HG02798 (cell line): ENCODE results near the gene FIP1L1.
"Not testable (repeated sequence)": the region's sequence is repeated elsewhere in the genome, so short reads cannot be mapped to it uniquely, and the experiment has no call there.

Experiments used
- ATAC-seq: cut with Tn5 transposase; IDR thresholded peaks from one replicate; pipeline ENCODE4 v1.9.1; 2021; ENCODE audit warnings: mild to moderate bottlenecking; ENCODE audit not compliant: unreplicated experiment, poor library complexity

FIP1L1 gene, protein sequence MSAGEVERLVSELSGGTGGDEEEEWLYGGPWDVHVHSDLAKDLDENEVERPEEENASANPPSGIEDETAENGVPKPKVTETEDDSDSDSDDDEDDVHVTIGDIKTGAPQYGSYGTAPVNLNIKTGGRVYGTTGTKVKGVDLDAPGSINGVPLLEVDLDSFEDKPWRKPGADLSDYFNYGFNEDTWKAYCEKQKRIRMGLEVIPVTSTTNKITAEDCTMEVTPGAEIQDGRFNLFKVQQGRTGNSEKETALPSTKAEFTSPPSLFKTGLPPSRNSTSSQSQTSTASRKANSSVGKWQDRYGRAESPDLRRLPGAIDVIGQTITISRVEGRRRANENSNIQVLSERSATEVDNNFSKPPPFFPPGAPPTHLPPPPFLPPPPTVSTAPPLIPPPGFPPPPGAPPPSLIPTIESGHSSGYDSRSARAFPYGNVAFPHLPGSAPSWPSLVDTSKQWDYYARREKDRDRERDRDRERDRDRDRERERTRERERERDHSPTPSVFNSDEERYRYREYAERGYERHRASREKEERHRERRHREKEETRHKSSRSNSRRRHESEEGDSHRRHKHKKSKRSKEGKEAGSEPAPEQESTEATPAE

GRCh38 chr4:53377319-53378170, at the start of gene FIP1L1:
Gene FIP1L1 (plus strand): TSS chr4:53377641. CDS start chr4:53377839, 198 bp downstream.
- peak; percentile 95 for ATAC-seq

DNA sequence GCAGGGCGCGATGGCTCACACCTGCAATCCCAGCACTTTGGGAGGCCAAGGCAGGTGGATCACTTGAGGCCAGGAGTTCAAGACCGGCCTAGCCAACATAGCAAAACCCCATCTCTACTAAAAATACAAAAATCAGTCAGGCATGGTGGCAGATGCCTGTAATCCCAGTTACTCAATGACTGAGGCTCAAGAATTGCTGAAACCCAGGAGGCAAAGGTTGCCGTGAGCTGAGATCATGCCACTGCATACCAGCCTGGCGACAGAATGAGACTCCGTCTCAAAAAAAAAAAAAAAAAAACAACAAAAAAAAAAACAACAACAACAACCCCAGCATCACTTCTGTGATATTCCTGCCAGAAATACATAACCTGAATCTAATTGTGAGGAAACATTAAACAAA, 42.5 kb upstream of the FIP1L1 start:
- not testable (repeated sequence) for ATAC-seq

DNA sequence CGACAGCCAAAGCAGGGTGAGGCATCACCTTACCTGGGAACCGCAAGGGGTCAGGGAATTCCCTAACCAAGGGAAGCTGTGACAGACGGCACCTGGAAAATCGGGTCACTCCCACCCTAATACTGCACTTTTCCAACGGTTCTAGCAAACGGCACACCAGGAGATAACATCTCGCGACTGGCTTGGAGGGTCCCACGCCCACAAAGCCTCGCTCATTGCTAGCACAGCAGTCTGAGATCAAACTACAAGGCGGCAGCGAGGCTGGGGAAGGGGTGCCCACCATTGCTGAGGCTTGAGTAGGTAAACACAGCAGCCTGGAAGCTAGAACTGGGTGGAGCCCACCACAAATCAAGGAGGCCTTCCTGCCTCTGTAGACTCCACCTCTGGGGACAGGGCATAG, 37.3 kb upstream of the FIP1L1 start:
- not testable (repeated sequence) for ATAC-seq

DNA sequence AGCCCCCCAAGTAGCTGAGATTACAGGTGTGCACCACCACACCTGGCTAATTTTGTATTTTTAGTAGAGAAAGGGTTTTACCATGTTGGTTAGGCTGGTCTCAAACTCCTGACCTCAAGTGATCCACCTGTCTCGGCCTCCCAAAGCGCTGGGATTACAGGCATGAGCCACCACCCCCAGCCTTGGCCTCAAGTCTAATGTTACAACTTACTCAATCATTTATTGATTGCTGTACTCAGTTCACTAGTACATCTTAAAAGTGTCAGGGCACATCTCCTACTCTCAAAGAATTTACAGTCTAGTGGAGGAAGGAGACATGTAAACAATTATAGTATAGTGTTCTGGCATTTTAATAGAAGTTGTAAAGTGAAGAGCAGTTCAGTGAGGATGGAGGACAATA, 31.0 kb upstream of the FIP1L1 start:
- not testable (repeated sequence) for ATAC-seq

DNA sequence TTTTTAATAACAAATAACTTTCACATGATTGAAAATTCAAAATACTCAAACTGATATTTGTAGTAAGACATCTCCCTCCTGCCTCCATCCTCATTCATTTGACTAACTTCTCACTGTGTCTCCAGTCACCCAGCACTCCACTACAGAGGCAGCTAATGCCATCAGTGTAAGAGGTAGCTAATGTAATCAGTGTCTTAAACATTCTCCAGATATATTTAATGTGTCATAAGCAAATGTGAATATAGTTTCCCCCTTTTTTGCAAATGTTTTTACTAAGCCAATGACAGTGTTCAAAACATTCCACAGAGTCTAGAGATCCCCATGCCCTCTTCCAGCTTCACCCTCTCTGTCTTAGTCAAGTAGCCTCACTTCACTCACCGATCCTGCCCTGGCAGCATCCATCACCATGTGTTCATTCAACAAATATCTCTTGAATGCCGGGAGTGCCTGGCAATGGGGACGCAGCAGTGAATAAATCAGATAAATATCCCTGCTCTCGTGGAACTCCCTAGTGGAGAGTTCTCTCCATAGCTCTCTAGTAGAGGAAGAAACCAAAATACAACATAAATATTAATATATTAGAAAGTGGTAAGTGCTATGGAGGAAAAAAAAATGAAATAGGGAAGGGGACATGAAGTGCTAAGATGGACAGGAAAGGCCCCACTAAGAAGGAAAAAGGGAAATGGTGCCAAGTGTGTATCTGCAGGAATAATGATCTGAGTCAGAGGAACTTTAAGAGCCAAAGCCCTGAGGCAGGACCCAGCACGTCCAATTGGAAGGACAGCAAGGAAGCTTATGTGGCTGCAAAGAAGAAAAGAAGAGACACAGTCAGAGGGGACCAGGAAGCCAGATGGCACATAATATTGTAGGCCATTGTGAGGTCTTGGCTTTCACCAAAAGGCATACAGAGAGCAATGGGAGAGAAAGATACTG, 30.3 kb upstream of the FIP1L1 start:
- no peak for ATAC-seq

GRCh38 chr4:53348046-53348445, 29.4 kb upstream of the FIP1L1 start:
- ATAC-seq = no peak

DNA sequence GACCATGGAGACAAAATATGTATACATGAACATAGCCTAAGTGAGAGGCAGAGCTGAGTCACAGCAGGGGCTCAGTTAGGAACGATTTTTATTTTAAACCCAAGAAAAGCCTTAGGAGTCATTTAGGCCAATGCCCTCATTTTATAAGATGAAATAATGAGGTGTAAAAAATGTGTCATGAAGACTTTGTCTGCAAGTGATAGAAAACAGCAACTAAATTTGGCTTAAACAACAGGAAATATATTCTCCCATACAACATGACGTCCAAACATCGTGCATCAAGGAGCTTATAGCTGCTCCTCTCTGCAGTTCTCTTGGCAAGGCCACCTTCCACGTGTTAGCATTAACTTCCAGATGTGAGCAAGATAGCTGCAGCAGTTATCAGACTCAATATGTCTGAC, 28.4 kb upstream of the FIP1L1 start:
- ATAC-seq = no peak

DNA sequence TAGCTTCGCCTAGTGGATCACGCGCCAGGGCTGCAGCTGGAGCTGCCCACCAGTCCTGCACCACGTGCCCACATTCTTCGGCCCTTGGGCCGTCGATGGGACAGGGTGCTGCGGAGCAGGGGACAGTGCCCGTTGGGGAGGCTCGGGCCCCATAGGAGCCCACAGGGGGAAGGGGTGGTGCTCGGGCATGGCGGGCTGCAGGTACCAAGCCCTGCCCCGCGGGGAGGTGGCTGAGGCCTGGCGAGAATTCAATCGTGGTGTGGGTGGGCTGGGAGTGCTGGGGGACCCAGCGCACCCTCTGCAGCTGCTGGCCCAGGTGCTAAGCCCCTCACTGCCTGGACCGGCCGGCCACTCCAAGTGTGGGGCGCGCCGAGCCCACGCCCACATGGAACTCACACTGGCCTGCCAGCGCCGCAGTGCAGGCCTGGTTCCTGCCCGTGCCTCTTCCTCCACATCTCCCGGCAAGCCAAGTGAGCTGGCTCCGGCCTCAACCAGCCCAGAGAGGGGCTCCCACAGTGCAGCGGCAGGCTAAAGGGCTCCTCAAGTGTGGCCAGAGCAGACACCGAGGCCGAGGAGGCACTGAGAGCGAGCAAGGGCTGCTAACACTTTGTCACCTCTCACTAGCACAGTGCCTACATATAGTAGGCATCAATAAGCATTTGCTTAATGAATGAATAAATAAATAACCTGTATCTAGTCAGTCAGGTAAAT, 23.3 kb upstream of the FIP1L1 start:
- ATAC-seq = no peak

DNA sequence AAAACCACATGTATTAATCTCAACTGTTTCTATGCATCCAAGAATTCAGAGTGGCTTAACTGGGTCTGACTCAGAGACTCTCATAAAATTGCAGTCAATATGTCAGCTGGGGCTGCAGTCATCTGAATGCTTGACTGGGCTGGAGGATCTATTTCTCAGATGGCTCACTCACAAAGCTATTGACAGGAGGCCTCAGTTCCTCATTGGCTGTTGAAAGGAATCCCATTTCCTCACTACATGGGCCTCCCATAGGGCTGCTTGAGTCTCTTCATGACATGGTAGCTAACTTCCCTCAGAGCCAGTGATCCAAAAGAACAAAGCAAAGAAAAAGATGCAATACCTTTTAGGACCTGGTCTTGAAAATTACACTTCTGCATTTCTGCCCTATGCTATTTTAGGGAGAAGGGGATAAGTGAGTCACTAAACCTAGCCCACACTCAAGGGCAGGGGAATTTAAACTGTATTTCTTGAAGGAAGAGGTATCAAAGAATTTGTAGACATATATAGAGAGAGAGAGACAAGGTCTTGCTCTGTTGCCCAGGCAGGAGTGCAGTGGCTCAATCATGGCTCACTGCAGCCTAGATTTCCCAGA, 21.4 kb upstream of the FIP1L1 start:
- no peak for ATAC-seq

DNA sequence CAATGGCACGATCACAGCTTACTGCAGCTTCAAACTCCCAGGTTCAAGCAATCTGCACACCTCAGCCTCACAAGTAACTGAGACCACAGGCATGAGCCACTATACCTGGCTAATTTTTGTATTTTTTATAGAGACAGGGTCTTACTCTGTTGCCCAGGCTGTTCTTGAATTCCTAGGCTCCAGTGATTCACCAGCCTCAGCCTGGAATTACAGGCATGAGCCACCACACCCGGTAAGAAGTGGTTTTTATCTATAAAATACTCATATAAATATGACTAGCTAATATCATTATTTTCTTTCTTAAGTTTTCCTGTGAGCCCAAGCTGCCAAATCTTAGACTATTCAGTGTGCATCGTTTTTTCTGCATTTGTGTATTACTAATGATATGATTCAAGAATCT, 16.0 kb upstream of the FIP1L1 start:
- ATAC-seq = no peak

DNA sequence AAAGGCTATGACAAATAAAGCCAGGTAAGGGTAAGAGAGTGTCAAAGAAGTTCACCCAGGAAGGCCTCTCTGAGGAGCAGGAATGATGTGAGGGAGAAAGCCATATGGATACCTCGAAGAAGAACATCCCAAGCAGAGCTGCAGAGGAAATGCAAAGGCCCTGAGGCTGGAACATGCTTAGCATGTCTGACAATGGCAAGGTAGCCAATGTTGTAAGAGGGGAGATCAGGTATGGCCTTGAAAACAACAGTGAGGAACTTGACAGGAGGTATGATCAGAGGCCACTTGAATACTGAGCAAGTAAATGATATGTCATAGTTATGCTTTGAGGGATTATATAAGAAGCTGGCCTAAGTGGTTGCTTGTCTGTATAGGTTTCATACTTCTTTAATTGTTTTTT, 15.3 kb upstream of the FIP1L1 start:
- ATAC-seq = no peak

DNA sequence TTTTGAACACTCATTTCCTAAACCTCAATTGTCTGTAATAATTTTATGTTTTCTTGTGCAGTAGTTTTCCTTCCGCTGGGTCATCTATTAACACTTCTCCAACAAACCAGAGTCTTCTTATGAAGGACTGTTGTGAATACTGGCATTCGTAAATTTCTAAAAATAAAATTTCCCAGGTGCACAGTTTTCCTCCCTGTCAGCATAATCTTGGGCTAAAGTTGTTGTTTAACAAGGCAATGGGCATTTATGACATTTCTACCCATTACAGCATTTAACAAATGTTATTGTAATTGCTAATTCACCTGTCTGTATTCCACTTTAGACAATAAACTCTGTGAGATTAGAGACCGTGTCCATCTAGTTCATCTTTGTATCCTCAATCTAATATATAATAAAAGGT, 12.8 kb upstream of the FIP1L1 start:
- ATAC-seq = no peak

GRCh38 chr4:53365121-53365485, 12.3 kb upstream of the FIP1L1 start:
- ATAC-seq = peak; percentile 2

- peak; percentile 99 for ATAC-seq
Observed at GRCh38 chr4:53365486-53366300, 11.7 kb upstream of the FIP1L1 start, which contains the start of gene SCFD2. Gene SCFD2 (minus strand): TSS chr4:53366061.

DNA sequence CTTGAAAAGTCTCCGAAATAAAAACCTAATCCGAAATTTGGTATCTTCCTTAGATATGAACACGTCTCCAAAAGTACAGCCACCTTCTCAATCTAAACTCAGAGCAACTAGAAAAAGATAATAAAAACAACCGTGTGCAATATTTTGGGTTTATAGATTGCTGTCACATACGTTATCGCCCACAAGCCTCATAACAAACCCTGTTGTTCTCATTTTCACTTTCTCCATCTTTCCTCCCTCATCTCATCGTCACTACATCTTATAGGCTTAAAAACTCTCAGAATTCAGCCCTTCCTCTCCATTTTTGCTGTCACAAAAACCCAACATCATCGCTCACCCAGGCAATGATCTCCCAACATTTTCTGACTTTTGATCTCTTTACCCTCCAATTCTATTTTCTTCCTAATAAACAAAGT, 11.1 kb upstream of the FIP1L1 start:
- no peak for ATAC-seq

GRCh38 chr4:53367721-53368120, 9.7 kb upstream of the FIP1L1 start:
- ATAC-seq = no peak

DNA sequence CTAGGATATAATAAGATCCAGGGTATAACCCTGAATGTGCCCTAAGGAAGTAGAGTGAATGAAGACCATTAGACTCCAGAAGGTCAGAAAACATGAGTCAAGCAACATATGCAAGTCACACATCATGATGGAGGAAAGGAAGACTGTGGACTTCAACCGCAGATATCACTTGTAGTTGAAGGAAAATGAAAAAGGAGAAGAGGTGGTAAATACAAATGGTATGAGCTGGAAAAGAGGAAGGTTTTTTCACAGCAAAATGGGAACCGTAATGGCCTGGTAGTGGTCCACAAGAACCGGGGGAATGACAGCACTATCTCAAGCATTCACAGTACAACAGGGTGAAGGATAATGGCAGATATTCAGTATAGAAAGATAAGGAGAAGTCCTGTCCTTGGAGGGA, 6.4 kb upstream of the FIP1L1 start:
- no peak for ATAC-seq

- ATAC-seq = no peak
Observed at GRCh38 chr4:53371843-53372521, 5.5 kb upstream of the FIP1L1 start.
